SK-N-SH (cell line): ENCODE measurements around the gene SPOUT1. TPM values are rescaled to one million over a fixed set of nuclear protein-coding genes. Genes with fewer than 3 reads are reported as not detected.

Experiments used
- CTCF ChIA-PET: fragments of 300-600, 350-600 bp; formaldehyde crosslinking; extraction: SDS; loops from one replicate; lab custom pipeline; 2021; lab: Yijun Ruan, JAX
- POLR2A ChIA-PET: fragments of 350-600 bp; sonication (Branson Sonifier 250); formaldehyde crosslinking; extraction: SDS; loops from one replicate; lab custom pipeline; 2020; ENCODE audit warnings: antibody characterized with exemption, inconsistent platforms; lab: Yijun Ruan, JAX
- DNase-seq: peaks from one replicate; pipeline ENCODE4 v3.0.0; 2012
- H2AFZ ChIP-seq: fragments of 200-600 bp; sonication (generic); 2 replicates; pipeline ENCODE4 v1.8.1; 2016; ENCODE audit warnings: antibody characterized with exemption, mild to moderate bottlenecking, low read depth
- H3F3A ChIP-seq: fragments of 200-600 bp; sonication (generic); replicated peaks from 2 replicates; pipeline ENCODE3; 2016; ENCODE audit warnings: antibody characterized with exemption, mild to moderate bottlenecking; ENCODE audit not compliant: insufficient read depth
- H3K27ac ChIP-seq, 2 experiments: fragments of 200-500 bp in 1 of 2; fragments of 200-600 bp in 1 of 2; sonication (Bioruptor generic) in 1 of 2; sonication (generic), shearing (Covaris generic) in 1 of 2; 2 replicates each; pipeline versions ENCODE4 v1.5.1 to v1.6.1; 2014 to 2016; ENCODE audit warnings: low read depth in 2 of 2, inconsistent platforms in 1 of 2, low read length in 1 of 2, mild to moderate bottlenecking in 1 of 2, mixed read lengths in 1 of 2
- H3K27me3 ChIP-seq: fragments of 200-600 bp; sonication (generic), shearing (Covaris generic); 2 replicates; pipeline ENCODE4 v1.6.1; 2016; ENCODE audit warnings: mixed run types; ENCODE audit not compliant: insufficient read depth
- H3K36me3 ChIP-seq, 2 experiments: fragments of 200-500 bp in 1 of 2; fragments of 200-600 bp in 1 of 2; sonication (Bioruptor generic) in 1 of 2; sonication (generic) in 1 of 2; replicated peaks in 1 of 2; 2 replicates each; pipeline versions ENCODE3 to v1.5.1; 2014 to 2016; ENCODE audit warnings: low read length in 1 of 2, mild to moderate bottlenecking in 1 of 2; ENCODE audit not compliant: insufficient read depth in 2 of 2, control insufficient read depth in 1 of 2
- H3K4me1 ChIP-seq, 2 experiments: fragments of 200-500 bp in 1 of 2; fragments of 200-600 bp in 1 of 2; sonication (Bioruptor generic) in 1 of 2; sonication (generic), shearing (Covaris generic) in 1 of 2; 2 replicates each; pipeline versions ENCODE4 v1.5.1 to v1.6.1; 2014 to 2016; ENCODE audit warnings: low read depth in 1 of 2, low read length in 1 of 2, mixed run types in 1 of 2; ENCODE audit not compliant: insufficient read depth in 2 of 2, control insufficient read depth in 1 of 2
- H3K4me2 ChIP-seq: fragments of 200-600 bp; sonication (generic), shearing (Covaris generic); 2 replicates; pipeline ENCODE4 v1.6.1; 2017; ENCODE audit warnings: mixed run types
- H3K4me3 ChIP-seq, 2 experiments: fragments of 200-500 bp in 1 of 2; fragments of 200-600 bp in 1 of 2; sonication (Bioruptor generic) in 1 of 2; sonication (generic), shearing (Covaris generic) in 1 of 2; 2 replicates each; pipeline versions ENCODE4 v1.5.1 to v1.8.1; 2014 to 2016; ENCODE audit warnings: low read depth in 2 of 2, inconsistent platforms in 1 of 2, low read length in 1 of 2, mild to moderate bottlenecking in 1 of 2, mixed read lengths in 1 of 2, moderate library complexity in 1 of 2
- H3K79me2 ChIP-seq: fragments of 200-600 bp; sonication (generic); 2 replicates; pipeline ENCODE4 v1.8.1; 2017; ENCODE audit warnings: mild to moderate bottlenecking; ENCODE audit not compliant: insufficient read depth
- H3K9ac ChIP-seq: fragments of 200-600 bp; sonication (generic); 2 replicates; pipeline ENCODE4 v1.6.1; 2017; ENCODE audit warnings: mixed run types
- H3K9me2 ChIP-seq: fragments of 200-600 bp; sonication (generic); 2 replicates; pipeline ENCODE4 v1.6.1; 2017; ENCODE audit warnings: mixed run types
- H3K9me3 ChIP-seq: fragments of 200-600 bp; sonication (generic); 2 replicates; pipeline ENCODE4 v1.6.1; 2017; ENCODE audit warnings: mixed run types, mild to moderate bottlenecking, moderate library complexity
- H4K20me1 ChIP-seq: fragments of 200-600 bp; sonication (generic); 2 replicates; pipeline ENCODE4 v1.6.1; 2017; ENCODE audit warnings: mild to moderate bottlenecking, mixed run types; ENCODE audit not compliant: insufficient read depth
- CHD2 ChIP-seq: fragments of 150-350 bp; IDR thresholded peaks from 2 replicates; pipeline ENCODE4 v1.6.1; 2018; ENCODE audit warnings: low read length; ENCODE audit not compliant: partially characterized antibody
- FOSL2 ChIP-seq: IDR thresholded peaks from 2 replicates; pipeline ENCODE4 v1.4.0; 2012; ENCODE audit warnings: low read depth, mild to moderate bottlenecking, moderate library complexity, borderline replicate concordance
- FOXJ3 ChIP-seq: sonication (generic); formaldehyde crosslinking; IDR thresholded peaks from 2 replicates; pipeline ENCODE4 v1.5.1; 2020; ENCODE audit warnings: mild to moderate bottlenecking, missing genetic modification reagents
- GABPA ChIP-seq: IDR thresholded peaks from 2 replicates; pipeline ENCODE4 v1.4.0; 2012; ENCODE audit warnings: low read depth, mild to moderate bottlenecking
- MEF2A ChIP-seq: IDR thresholded peaks from 2 replicates; pipeline ENCODE4 v1.4.0; 2012; ENCODE audit warnings: low read depth, borderline replicate concordance
- NFIC ChIP-seq: IDR thresholded peaks from 2 replicates; pipeline ENCODE4 v1.4.0; 2012; ENCODE audit warnings: borderline replicate concordance
- NRF1 ChIP-seq: IDR thresholded peaks from 2 replicates; pipeline ENCODE4 v1.6.1; 2012; ENCODE audit warnings: low read depth, mild to moderate bottlenecking, low read length
- POLR2AphosphoS5 ChIP-seq: IDR thresholded peaks from 2 replicates; pipeline ENCODE4 v1.6.1; 2012; ENCODE audit warnings: low read depth, low read length
- RAD21 ChIP-seq: IDR thresholded peaks from 2 replicates; pipeline ENCODE4 v1.6.1; 2012; ENCODE audit warnings: mild to moderate bottlenecking, low read length
- RCOR1 ChIP-seq: fragments of 150-350 bp; IDR thresholded peaks from 2 replicates; pipeline ENCODE4 v1.6.1; 2017; ENCODE audit warnings: antibody characterized with exemption, low read length
- SIN3A ChIP-seq: IDR thresholded peaks from 2 replicates; pipeline ENCODE4 v1.6.1; 2012; ENCODE audit warnings: low read depth, mild to moderate bottlenecking, low read length, moderate library complexity, borderline replicate concordance
- SMC3 ChIP-seq: IDR thresholded peaks from 2 replicates; pipeline ENCODE4 v1.6.1; 2012; ENCODE audit warnings: low read depth, low read length, improper control_type of control experiment
- TAF1 ChIP-seq: IDR thresholded peaks from 2 replicates; pipeline ENCODE4 v1.6.1; 2012; ENCODE audit warnings: low read depth, mild to moderate bottlenecking, low read length, moderate library complexity, borderline replicate concordance
- TEAD4 ChIP-seq: IDR thresholded peaks from 2 replicates; pipeline ENCODE4 v1.4.0; 2012; ENCODE audit warnings: mild to moderate bottlenecking, borderline replicate concordance; ENCODE audit not compliant: insufficient read depth
- WGBS: methylation state at CpG from one replicate; pipeline ENCODE4 v1.1.6; 2017; ENCODE audit warnings: low lambda C conversion rate; 5-methylcytosine and 5-hydroxymethylcytosine counted together
- polyA plus RNA-seq, 3 experiments: library from polyadenylated mRNA; depleted of rRNA; stranded (reverse); fragments of >200 nt; gene quantifications; 2 replicates each; pipeline ENCODE4 v1.2.3, GENCODE V29; 2012
- TF ChIP-seq, protein P1 (sequence below): fragments of 200-600 bp; sonication (generic); IDR thresholded peaks from 2 replicates; pipeline ENCODE4 v1.6.1; 2017; ENCODE audit warnings: antibody characterized with exemption, mild to moderate bottlenecking, moderate library complexity
- TF ChIP-seq, protein P2 (sequence below): IDR thresholded peaks from 2 replicates; pipeline ENCODE4 v1.4.0; 2012; ENCODE audit warnings: low read depth, borderline replicate concordance
- TF ChIP-seq, protein P3 (sequence below): IDR thresholded peaks from 2 replicates; pipeline ENCODE4; 2012
- TF ChIP-seq, protein P4 (sequence below): fragments of 150-350 bp; IDR thresholded peaks from 2 replicates; pipeline ENCODE4 v1.6.1; 2017; ENCODE audit warnings: antibody characterized with exemption, low read length, low read depth, borderline replicate concordance
- TF ChIP-seq, protein P5 (sequence below): fragments of 150-350 bp; IDR thresholded peaks from 2 replicates; pipeline ENCODE4 v1.6.1; 2016; ENCODE audit warnings: mild to moderate bottlenecking, low read depth, low read length

Gene SPOUT1
- polyA plus RNA-seq, 1 of the 3 experiments (the other 2 are of a cell fraction), result 44.2 TPM

DNA sequence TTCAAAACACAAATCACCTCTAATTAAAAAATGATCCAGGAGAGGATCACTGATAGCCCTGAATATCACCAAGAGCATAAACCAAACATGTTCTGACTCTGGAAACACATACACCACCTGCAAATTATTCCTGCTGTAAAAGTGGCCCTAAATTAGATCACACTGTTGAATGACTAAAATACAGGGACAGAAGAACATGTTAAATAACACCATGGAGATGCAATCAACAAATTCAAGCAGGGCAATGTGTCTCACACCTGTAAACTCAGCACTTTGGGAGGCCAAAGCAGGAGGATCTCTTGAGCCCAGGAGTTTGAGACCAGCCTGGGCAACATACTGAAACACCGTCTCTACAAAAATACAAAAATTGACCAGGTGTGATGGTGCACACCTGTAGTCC lies 18.2 kb upstream of the SPOUT1 start:
- H3K9ac ChIP-seq, result no peak overlapping the region
- DNase-seq, result no peak
- H2AFZ ChIP-seq, result no peak overlapping the region
- H3K4me2 ChIP-seq, result no peak overlapping the region
- TF ChIP-seq, protein P1, sequence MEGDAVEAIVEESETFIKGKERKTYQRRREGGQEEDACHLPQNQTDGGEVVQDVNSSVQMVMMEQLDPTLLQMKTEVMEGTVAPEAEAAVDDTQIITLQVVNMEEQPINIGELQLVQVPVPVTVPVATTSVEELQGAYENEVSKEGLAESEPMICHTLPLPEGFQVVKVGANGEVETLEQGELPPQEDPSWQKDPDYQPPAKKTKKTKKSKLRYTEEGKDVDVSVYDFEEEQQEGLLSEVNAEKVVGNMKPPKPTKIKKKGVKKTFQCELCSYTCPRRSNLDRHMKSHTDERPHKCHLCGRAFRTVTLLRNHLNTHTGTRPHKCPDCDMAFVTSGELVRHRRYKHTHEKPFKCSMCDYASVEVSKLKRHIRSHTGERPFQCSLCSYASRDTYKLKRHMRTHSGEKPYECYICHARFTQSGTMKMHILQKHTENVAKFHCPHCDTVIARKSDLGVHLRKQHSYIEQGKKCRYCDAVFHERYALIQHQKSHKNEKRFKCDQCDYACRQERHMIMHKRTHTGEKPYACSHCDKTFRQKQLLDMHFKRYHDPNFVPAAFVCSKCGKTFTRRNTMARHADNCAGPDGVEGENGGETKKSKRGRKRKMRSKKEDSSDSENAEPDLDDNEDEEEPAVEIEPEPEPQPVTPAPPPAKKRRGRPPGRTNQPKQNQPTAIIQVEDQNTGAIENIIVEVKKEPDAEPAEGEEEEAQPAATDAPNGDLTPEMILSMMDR, result no peak
- TF ChIP-seq, protein P2, sequence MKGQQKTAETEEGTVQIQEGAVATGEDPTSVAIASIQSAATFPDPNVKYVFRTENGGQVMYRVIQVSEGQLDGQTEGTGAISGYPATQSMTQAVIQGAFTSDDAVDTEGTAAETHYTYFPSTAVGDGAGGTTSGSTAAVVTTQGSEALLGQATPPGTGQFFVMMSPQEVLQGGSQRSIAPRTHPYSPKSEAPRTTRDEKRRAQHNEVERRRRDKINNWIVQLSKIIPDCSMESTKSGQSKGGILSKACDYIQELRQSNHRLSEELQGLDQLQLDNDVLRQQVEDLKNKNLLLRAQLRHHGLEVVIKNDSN, result no peak
- TF ChIP-seq NRF1, result no peak
- H3K4me3 ChIP-seq, result no peak overlapping the region
- no peaks in the 10 kb centered on the region for H3K9me2 ChIP-seq
- H4K20me1 ChIP-seq, result no peaks in the 10 kb centered on the region
- no peaks in the 10 kb centered on the region for H3K79me2 ChIP-seq
- no peaks in the 10 kb centered on the region for H3K27me3 ChIP-seq
- ChIA-PET POLR2A (no interaction called here), CTCF (interaction anchor here (1.2 to 6.5 kb wide), 3 partner anchors 18 to 80 kb away, joined by 3 to 47 read pairs (median 10); partner anchors contain the start of gene SPOUT1)
- H3K36me3 ChIP-seq, result peaks cover 0 to 5% of the 10 kb centered on the region in 2 experiments
- H3K27ac ChIP-seq, result no peak overlapping the region
- peaks cover 0 to 21% of the 10 kb centered on the region in 2 experiments; a peak in 2 of 4 replicates for H3K4me1 ChIP-seq
- H3K9me3 ChIP-seq, result no peaks in the 10 kb centered on the region
- no peaks in the 10 kb centered on the region for H3F3A ChIP-seq
- WGBS, result 90% methylated on average over 1 of the region's 1 CpG

DNA sequence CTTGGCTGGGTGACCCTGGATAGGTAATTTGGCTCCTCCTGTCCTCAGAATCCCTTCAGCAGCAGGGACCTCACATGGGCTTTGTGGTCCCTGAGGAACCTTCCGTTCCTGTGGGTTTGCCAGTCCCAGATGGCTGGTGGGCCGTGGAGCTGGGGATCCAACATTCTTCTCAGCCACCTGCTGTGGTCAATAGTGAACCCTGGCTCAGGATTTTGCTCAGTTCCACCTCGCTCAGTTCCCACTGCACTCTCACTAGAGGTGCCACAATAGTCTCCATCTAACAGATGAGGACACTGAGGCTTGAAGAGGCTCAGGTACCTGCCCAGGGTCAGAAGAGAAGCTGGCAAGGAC lies 17.1 kb upstream of the SPOUT1 start:
- no peak overlapping the region for H3K27ac ChIP-seq
- H3F3A ChIP-seq, result no peaks in the 10 kb centered on the region
- 93% methylated on average over 2 of the region's 3 CpGs for WGBS
- POLR2A ChIA-PET, result no interaction called here
- H3K4me1 ChIP-seq, result peaks cover 0 to 19% of the 10 kb centered on the region in 2 experiments; a peak in 1 of 4 replicates
- no peak overlapping the region for H2AFZ ChIP-seq
- no peak overlapping the region for H3K4me2 ChIP-seq
- CTCF ChIA-PET, result interaction anchor here (0.6 to 6.5 kb wide), 3 partner anchors 13 to 81 kb away, joined by 3 to 47 read pairs (median 3); partner anchors contain the start of gene ENDOG
- H3K4me3 ChIP-seq, result no peak overlapping the region
- peaks cover 0 to 5% of the 10 kb centered on the region in 2 experiments for H3K36me3 ChIP-seq
- no peak overlapping the region for H3K9ac ChIP-seq
- H3K9me2 ChIP-seq, result no peaks in the 10 kb centered on the region
- TF ChIP-seq, protein P3, sequence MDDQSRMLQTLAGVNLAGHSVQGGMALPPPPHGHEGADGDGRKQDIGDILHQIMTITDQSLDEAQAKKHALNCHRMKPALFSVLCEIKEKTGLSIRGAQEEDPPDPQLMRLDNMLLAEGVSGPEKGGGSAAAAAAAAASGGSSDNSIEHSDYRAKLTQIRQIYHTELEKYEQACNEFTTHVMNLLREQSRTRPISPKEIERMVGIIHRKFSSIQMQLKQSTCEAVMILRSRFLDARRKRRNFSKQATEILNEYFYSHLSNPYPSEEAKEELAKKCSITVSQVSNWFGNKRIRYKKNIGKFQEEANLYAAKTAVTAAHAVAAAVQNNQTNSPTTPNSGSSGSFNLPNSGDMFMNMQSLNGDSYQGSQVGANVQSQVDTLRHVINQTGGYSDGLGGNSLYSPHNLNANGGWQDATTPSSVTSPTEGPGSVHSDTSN, result no peak
- TF ChIP-seq MEF2A (no peak), SIN3A (no peak), SMC3 (no peak), RAD21 (no peak), POLR2AphosphoS5 (no peak), FOSL2 (no peak), TEAD4 (no peak), TAF1 (no peak), CHD2 (no peak), NRF1 (no peak), RCOR1 (no peak), NFIC (no peak), FOXJ3 (CRISPR knock-in tag) (no peak), GABPA (no peak)
- TF ChIP-seq, protein P4, sequence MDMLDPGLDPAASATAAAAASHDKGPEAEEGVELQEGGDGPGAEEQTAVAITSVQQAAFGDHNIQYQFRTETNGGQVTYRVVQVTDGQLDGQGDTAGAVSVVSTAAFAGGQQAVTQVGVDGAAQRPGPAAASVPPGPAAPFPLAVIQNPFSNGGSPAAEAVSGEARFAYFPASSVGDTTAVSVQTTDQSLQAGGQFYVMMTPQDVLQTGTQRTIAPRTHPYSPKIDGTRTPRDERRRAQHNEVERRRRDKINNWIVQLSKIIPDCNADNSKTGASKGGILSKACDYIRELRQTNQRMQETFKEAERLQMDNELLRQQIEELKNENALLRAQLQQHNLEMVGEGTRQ, result no peak
- TF ChIP-seq, protein P1, result no peak
- TF ChIP-seq, protein P5, sequence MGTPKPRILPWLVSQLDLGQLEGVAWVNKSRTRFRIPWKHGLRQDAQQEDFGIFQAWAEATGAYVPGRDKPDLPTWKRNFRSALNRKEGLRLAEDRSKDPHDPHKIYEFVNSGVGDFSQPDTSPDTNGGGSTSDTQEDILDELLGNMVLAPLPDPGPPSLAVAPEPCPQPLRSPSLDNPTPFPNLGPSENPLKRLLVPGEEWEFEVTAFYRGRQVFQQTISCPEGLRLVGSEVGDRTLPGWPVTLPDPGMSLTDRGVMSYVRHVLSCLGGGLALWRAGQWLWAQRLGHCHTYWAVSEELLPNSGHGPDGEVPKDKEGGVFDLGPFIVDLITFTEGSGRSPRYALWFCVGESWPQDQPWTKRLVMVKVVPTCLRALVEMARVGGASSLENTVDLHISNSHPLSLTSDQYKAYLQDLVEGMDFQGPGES, result no peak
- no peaks in the 10 kb centered on the region for H3K9me3 ChIP-seq
- H4K20me1 ChIP-seq, result no peaks in the 10 kb centered on the region
- H3K79me2 ChIP-seq, result no peaks in the 10 kb centered on the region
- H3K27me3 ChIP-seq, result no peaks in the 10 kb centered on the region
- DNase-seq, result no peak
